Right forelimb (tissue), 1 donor: ENCODE data around the gene AMZ2.
"Not testable (repeated sequence)": the region's sequence is repeated elsewhere in the genome, so short reads cannot be mapped to it uniquely, and the experiment has no call there.

Experiments used
- DNase-seq: peaks from one replicate; pipeline ENCODE4 v3.0.0-alpha.2; 2018

AMZ2 gene

GRCh38 chr17:68255151-68255550 is 7.3 kb downstream of the AMZ2 start:
- no peak for DNase-seq

GRCh38 chr17:68255731-68256538 is 8.1 kb downstream of the AMZ2 start:
- no peak for DNase-seq

DNA sequence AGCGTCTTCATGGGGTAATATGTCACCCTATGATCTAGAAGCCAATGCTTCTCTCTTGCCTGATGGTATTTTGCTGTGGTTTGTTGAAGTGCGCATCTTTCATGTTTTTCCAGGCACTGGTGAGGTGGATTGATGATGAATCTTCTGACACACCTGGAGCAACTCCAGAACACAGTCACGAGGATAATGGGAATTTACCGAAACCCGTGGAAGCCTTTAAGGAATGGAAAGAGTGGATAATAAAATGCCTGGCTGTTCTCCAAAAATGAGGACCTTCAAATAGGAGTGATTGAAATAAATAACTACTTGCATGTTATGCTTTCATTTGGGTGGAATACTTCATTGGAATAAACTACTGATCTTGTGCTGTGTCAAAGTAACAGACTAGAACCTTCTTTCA is 8.9 kb downstream of the AMZ2 start:
- not testable (repeated sequence) for DNase-seq

- DNase-seq: no peak
Observed at GRCh38 chr17:68257934-68258333, 10.1 kb downstream of the AMZ2 start.

GRCh38 chr17:68258890-68259647 is 11.2 kb downstream of the AMZ2 start:
- peak; percentile 60 for DNase-seq

GRCh38 chr17:68259648-68259951 is 11.8 kb downstream of the AMZ2 start:
- not testable (repeated sequence) for DNase-seq

GRCh38 chr17:68260051-68260762 is 12.4 kb downstream of the AMZ2 start:
- no peak for DNase-seq

GRCh38 chr17:68262467-68262866 is 14.6 kb downstream of the AMZ2 start:
- not testable (repeated sequence) for DNase-seq

DNA sequence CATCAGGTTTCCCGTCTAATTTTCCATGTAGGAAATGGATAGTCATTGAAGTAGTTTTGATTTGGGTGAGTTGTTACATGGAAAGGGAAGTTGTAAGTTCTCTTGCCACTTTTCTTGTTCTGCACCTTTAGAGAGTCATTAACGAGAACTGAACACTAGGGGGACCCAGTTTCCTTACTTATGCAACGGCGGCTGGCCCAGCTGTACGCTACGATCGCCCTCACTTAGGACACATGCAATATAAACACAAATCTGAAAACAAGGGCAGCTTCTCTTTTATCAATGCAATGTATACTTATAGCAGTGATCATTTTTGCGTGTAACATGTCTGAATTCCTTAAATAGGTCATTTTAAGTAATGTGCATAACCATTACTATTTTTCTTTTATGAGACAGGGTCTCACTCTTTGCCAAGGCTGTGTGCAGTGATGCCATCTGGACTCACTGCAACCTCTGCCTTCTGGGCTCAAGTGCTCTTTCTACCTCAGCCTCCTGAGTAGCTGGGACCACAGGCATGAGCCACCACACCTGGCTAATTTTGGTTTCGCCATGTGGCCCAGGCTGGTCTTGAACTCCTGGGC is 15.3 kb downstream of the AMZ2 start:
- DNase-seq: not testable (repeated sequence)

GRCh38 chr17:68265833-68266232 is 18.0 kb downstream of the AMZ2 start:
- DNase-seq: not testable (repeated sequence)

DNA sequence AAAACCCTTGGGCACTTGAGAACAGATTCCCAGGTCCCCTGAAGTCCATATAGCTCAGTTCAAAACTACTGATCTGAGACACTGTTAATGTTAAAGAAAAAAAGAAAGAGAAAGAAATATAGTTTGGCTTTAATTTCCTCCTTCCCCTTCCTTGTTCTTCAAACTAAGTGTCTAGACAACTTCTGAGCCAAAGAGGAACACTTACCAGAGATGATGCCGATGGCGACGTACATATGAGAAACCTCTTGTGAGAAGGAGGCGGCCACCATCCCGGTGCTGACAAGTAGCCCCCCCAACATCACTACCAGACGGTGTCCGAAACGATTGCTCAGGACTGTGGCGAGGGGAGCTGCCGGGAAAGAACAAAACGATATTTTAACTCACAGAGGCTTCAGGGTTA is 25.9 kb downstream of the AMZ2 start:
- DNase-seq: no peak

GRCh38 chr17:68276339-68276738 is 28.5 kb downstream of the AMZ2 start:
- DNase-seq: not testable (repeated sequence)

GRCh38 chr17:68277807-68278206 is 30.0 kb downstream of the AMZ2 start:
- no peak for DNase-seq

GRCh38 chr17:68281965-68282364 is 34.1 kb downstream of the AMZ2 start:
- not testable (repeated sequence) for DNase-seq

DNA sequence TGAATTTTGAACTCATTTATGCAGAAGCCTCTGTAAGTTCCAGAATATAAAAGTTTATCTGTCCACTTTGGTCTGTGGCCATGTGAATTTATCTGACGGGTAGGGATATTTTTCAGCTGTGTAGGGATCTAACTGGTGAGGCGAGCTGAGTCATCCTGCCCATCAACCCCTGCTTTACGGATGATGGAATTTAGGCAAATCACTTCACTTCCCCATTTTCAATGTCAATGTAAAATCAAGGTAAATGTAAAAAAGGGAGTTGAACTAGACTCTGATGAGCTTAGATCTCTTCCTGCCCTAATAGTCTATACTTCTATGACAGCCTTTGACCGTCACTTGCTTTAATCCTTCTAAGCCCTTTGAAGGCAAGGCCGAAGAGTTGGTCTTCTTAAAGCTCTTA is 40.5 kb downstream of the AMZ2 start:
- no peak for DNase-seq

- no peak for DNase-seq
Observed at GRCh38 chr17:68288804-68289203, 41.0 kb downstream of the AMZ2 start.

DNA sequence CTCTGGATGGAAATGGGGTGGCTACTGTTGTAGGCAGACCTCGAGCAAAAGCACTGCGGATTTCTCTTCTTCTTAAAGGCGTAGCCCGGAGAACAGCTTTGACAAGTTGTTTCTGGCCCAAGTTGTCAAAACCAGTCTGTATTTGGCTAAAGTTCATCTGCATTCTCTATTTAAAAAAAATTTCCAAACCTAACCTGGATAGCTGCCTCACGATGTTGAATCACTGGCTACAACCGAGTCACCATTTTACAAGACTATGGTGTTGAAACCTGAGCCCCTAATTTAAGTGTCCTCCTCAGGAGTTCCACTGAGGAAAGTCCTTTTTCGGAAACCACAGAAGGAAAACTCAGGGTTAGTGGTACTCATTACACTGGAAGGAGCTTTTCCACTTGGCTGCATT is 41.6 kb downstream of the AMZ2 start:
- DNase-seq: no peak

- DNase-seq: no peak
Observed at GRCh38 chr17:68289936-68290267, 42.1 kb downstream of the AMZ2 start.

GRCh38 chr17:68290268-68290954 is 42.6 kb downstream of the AMZ2 start:
- no peak for DNase-seq

DNA sequence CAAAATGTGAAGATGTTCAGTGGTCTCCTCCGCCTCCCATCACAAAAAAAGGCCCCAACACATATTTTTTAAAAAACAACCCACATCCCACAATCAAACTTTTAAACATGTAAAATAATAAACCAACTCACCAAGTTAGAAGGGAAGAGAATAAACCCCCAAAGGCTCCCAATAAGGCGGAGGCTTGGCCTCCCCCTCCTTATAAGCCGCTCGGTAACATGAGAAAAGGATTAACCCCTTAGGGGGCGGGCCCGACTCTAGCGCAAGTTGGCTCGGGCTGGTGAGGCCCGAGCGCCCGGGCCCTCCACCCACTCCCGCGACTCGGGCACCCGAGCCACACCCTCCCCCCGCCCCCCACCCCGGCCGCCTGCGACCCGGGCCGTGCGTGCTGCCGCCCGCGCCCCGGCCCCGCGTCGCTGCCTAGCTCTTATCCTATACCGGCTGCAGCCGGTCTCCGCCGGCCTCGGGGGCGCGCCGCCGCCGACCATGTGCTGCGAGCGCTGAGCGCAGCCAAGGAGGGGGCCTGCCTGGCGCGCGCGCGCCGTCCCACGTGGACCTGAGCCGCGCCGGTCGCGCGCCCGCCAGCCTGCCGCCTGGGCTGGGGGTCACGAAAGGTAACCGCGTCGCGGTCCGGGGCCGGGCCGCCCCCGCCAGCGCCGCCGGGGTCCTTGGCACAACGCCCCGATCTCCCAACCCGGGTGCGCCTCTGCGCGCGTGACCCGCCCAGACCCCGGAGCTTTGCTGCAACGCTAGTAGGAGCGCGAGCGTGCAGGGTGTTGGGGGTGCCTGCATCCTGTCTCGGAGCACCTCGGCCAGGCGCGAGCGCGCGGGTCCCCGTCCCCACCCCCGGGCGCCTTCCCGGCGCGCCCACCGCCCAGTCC is 43.4 kb downstream of the AMZ2 start, which contains the start of the genes ARSG and SLC16A6:
TSS of gene ARSG (plus strand) at position 541 of the 881 bp plus-strand sequence. CDS start 15,999 bp downstream, outside the sequence.
TSS of gene SLC16A6 (minus strand) at position 173 of the 881 bp plus-strand sequence. CDS start 12,807 bp downstream, outside the sequence.
- peak; percentile 82 for DNase-seq
